SK-N-SH treated with all-trans-retinoic acid at 6 μM for 48 hours (cell line): ENCODE data around the gene AK1.

ENCODE experiments used
- ATAC-seq: fragments of 200-7000 bp; cut with Tn5 transposase; 3 replicates; pipeline ENCODE4 v1.9.1; 2020; ENCODE audit warnings: mild to moderate bottlenecking, moderate library complexity
- ARNTL ChIP-seq: fragments of 450-650 bp; formaldehyde crosslinking; IDR thresholded peaks from 2 replicates; pipeline ENCODE4 v1.5.0; 2020; ENCODE audit warnings: low read depth, mild to moderate bottlenecking, moderate library complexity, borderline replicate concordance
- BACH2 ChIP-seq: fragments of 250-450 bp; sonication (Bioruptor Pico); IDR thresholded peaks from 2 replicates; pipeline ENCODE4 v1.9.0; 2021; ENCODE audit warnings: mild to moderate bottlenecking, borderline replicate concordance
- CREB5 ChIP-seq: fragments of 250-450 bp; sonication (Bioruptor Pico); IDR thresholded peaks from 2 replicates; pipeline ENCODE4 v1.5.1; 2020; ENCODE audit warnings: low read depth, mild to moderate bottlenecking, moderate library complexity
- CSDC2 ChIP-seq: fragments of 250-450 bp; sonication (Bioruptor Pico); IDR thresholded peaks from 2 replicates; pipeline ENCODE4 v1.5.0; 2020; ENCODE audit warnings: mild to moderate bottlenecking, moderate library complexity
- ESRRG ChIP-seq: fragments of 250-450 bp; sonication (Bioruptor Pico); IDR thresholded peaks from 2 replicates; pipeline ENCODE4 v1.6.1; 2021; ENCODE audit warnings: mild to moderate bottlenecking
- GLIS3 ChIP-seq: fragments of 250-450 bp; sonication (Bioruptor Pico); IDR thresholded peaks from 2 replicates; pipeline ENCODE4 v1.5.0; 2020; ENCODE audit warnings: mild to moderate bottlenecking, moderate library complexity
- ISL1 ChIP-seq: fragments of 250-450 bp; sonication (Bioruptor Pico); IDR thresholded peaks from 2 replicates; pipeline ENCODE4 v2.1.2; 2022; ENCODE audit warnings: mild to moderate bottlenecking, moderate library complexity
- OSR1 ChIP-seq: fragments of 250-450 bp; sonication (Bioruptor Pico); IDR thresholded peaks from 2 replicates; pipeline ENCODE4 v1.8.0; 2022; ENCODE audit warnings: moderate library complexity, mild to moderate bottlenecking, inconsistent platforms
- PPARA ChIP-seq: fragments of 250-450 bp; sonication (Bioruptor Pico); IDR thresholded peaks from 2 replicates; pipeline ENCODE4 v1.5.0; 2020; ENCODE audit warnings: mild to moderate bottlenecking, borderline replicate concordance
- RARB ChIP-seq: fragments of 250-450 bp; sonication (Bioruptor Pico); IDR thresholded peaks from 2 replicates; pipeline ENCODE4 v1.8.0; 2021; ENCODE audit warnings: mild to moderate bottlenecking, moderate library complexity
- TOX ChIP-seq: fragments of 250-450 bp; sonication (Bioruptor Pico); IDR thresholded peaks from 2 replicates; pipeline ENCODE4 v1.8.0; 2021; ENCODE audit warnings: mild to moderate bottlenecking, moderate library complexity, borderline replicate concordance
- TSHZ2 ChIP-seq: fragments of 250-450 bp; sonication (Bioruptor Pico); IDR thresholded peaks from 2 replicates; pipeline ENCODE4 v1.5.0; 2020; ENCODE audit warnings: mild to moderate bottlenecking, moderate library complexity
- ZC3H10 ChIP-seq: fragments of 250-450 bp; sonication (Bioruptor Pico); IDR thresholded peaks from 2 replicates; pipeline ENCODE4 v1.5.1; 2021; ENCODE audit warnings: mild to moderate bottlenecking, moderate library complexity
- ZNF565 ChIP-seq: fragments of 450-650 bp; formaldehyde crosslinking; conservative IDR thresholded peaks from 2 replicates; pipeline ENCODE4 v1.5.0; 2020; ENCODE audit warnings: low read depth, mild to moderate bottlenecking, moderate library complexity
- ZNF8 ChIP-seq: fragments of 450-650 bp; formaldehyde crosslinking; IDR thresholded peaks from 2 replicates; pipeline ENCODE4 v1.5.0; 2020; ENCODE audit warnings: mild to moderate bottlenecking, moderate library complexity
- TF ChIP-seq, protein P1 (sequence below): fragments of 250-450 bp; sonication (Bioruptor Pico); IDR thresholded peaks from 2 replicates; pipeline ENCODE4 v1.8.0; 2021; ENCODE audit warnings: low read depth, mild to moderate bottlenecking, moderate library complexity, borderline replicate concordance
- TF ChIP-seq, protein P2 (sequence below): fragments of 250-450 bp; sonication (Bioruptor Pico); IDR thresholded peaks from 2 replicates; pipeline ENCODE4 v1.5.1; 2021; ENCODE audit warnings: mild to moderate bottlenecking, moderate library complexity
- TF ChIP-seq, protein P3 (sequence below): fragments of 250-450 bp; sonication (Bioruptor Pico); IDR thresholded peaks from 2 replicates; pipeline ENCODE4 v1.8.0; 2020; ENCODE audit warnings: mild to moderate bottlenecking, moderate library complexity, borderline replicate concordance

The AK1 gene

GRCh38 chr9:127866535-127866934 lies 10.9 kb downstream of the AK1 start:
- no peak for ATAC-seq
- no peak for TF ChIP-seq TSHZ2 (CRISPR knock-in tag)
- TF ChIP-seq BACH2 (CRISPR knock-in tag), result no peak
- no peak for TF ChIP-seq GLIS3
- TF ChIP-seq, protein P1, sequence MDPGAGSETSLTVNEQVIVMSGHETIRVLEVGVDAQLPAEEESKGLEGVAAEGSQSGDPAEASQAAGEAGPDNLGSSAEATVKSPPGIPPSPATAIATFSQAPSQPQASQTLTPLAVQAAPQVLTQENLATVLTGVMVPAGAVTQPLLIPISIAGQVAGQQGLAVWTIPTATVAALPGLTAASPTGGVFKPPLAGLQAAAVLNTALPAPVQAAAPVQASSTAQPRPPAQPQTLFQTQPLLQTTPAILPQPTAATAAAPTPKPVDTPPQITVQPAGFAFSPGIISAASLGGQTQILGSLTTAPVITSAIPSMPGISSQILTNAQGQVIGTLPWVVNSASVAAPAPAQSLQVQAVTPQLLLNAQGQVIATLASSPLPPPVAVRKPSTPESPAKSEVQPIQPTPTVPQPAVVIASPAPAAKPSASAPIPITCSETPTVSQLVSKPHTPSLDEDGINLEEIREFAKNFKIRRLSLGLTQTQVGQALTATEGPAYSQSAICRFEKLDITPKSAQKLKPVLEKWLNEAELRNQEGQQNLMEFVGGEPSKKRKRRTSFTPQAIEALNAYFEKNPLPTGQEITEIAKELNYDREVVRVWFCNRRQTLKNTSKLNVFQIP (CRISPR knock-in tag), result no peak
- TF ChIP-seq ZNF565 (CRISPR knock-in tag), result no peak
- no peak for TF ChIP-seq CSDC2
- no peak for TF ChIP-seq PPARA (CRISPR knock-in tag)
- TF ChIP-seq ARNTL, result no peak
- TF ChIP-seq, protein P2, sequence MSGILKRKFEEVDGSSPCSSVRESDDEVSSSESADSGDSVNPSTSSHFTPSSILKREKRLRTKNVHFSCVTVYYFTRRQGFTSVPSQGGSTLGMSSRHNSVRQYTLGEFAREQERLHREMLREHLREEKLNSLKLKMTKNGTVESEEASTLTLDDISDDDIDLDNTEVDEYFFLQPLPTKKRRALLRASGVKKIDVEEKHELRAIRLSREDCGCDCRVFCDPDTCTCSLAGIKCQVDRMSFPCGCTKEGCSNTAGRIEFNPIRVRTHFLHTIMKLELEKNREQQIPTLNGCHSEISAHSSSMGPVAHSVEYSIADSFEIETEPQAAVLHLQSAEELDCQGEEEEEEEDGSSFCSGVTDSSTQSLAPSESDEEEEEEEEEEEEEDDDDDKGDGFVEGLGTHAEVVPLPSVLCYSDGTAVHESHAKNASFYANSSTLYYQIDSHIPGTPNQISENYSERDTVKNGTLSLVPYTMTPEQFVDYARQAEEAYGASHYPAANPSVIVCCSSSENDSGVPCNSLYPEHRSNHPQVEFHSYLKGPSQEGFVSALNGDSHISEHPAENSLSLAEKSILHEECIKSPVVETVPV (CRISPR knock-in tag), result no peak
- TF ChIP-seq OSR1, result no peak
- TF ChIP-seq ZC3H10, result no peak

GRCh38 chr9:127865645-127866464 lies 11.6 kb downstream of the AK1 start:
- TF ChIP-seq CSDC2 (no peak), PPARA (CRISPR knock-in tag) (no peak), ISL1 (no peak), ZNF565 (CRISPR knock-in tag) (no peak), GLIS3 (no peak)
- no peak for ATAC-seq

GRCh38 chr9:127863191-127863621 lies 14.3 kb downstream of the AK1 start:
- ATAC-seq, result no peak

More at GRCh38 chr9:127863191-127863621, 14.3 kb downstream of the AK1 start:
- TF ChIP-seq GLIS3, result no peak
- TF ChIP-seq BACH2 (CRISPR knock-in tag), result no peak
- TF ChIP-seq CSDC2, result no peak
- TF ChIP-seq ZNF8 (CRISPR knock-in tag), result no peak
- no peak for TF ChIP-seq ZNF565 (CRISPR knock-in tag)
- no peak for TF ChIP-seq RARB (CRISPR knock-in tag)
- TF ChIP-seq, protein P3, sequence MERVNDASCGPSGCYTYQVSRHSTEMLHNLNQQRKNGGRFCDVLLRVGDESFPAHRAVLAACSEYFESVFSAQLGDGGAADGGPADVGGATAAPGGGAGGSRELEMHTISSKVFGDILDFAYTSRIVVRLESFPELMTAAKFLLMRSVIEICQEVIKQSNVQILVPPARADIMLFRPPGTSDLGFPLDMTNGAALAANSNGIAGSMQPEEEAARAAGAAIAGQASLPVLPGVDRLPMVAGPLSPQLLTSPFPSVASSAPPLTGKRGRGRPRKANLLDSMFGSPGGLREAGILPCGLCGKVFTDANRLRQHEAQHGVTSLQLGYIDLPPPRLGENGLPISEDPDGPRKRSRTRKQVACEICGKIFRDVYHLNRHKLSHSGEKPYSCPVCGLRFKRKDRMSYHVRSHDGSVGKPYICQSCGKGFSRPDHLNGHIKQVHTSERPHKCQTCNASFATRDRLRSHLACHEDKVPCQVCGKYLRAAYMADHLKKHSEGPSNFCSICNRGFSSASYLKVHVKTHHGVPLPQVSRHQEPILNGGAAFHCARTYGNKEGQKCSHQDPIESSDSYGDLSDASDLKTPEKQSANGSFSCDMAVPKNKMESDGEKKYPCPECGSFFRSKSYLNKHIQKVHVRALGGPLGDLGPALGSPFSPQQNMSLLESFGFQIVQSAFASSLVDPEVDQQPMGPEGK, result no peak
- no peak for TF ChIP-seq TOX
- no peak for TF ChIP-seq ISL1
- TF ChIP-seq CREB5, result no peak
- TF ChIP-seq, protein P2 (CRISPR knock-in tag), result no peak
- TF ChIP-seq ESRRG (CRISPR knock-in tag), result no peak
- TF ChIP-seq PPARA (CRISPR knock-in tag), result no peak
